ENCODE data around the gene SLC10A3.

Gene SLC10A3

DNA sequence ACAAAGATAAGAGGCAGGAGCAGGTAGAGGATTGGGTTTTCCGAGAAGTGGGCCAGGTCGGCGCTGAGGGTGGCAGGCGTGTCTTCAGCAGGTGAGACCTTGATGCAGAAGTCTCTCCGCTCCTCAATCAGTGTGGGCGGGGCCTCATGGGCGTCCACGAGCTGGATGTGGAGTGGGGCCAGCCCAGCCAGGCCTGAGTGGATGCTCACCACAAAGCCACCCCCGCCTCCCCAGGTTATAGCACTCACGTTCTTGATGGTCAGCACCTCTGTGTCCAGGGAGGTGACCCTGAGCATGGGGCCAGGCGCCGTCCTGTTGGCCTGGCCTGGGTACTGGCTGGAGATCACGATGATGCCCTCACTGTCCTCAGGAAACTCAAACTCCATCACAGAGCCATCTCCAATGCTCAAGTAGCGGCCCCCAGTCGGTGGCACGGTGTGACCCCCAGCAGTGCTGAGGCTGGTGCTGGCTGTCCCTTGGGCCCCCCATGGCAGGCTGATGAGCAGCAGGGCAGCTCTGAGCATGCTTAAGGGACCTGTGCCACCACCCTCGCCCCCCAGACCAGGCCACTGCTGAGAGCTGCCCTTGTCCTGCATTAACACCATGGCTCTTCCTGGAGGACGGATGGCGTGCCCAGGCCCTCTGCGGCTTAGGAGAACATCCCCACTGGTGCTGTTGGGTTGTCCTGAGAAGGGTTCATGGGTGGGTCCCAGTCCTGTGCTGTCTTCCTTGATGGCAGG is 1.9 kb downstream of the SLC10A3 start:
- Histone ChIP-seq H3K4me3 (ENCODE audit: low read length) (no peak overlapping the region), H3K9me3 (ENCODE audit: insufficient read depth, low read depth, low read length) (no peaks in the 10 kb centered on the region), H3K4me1 (ENCODE audit: insufficient read depth, low read length) (no peaks in the 10 kb centered on the region), H3K27me3 (ENCODE audit: insufficient read depth, low read length) (peaks cover 7% of the 10 kb centered on the region; the same call in 1 of the 2 replicates), H3K36me3 (ENCODE audit: insufficient read depth, low read depth, low read length) (no peaks in the 10 kb centered on the region), H3K27ac (ENCODE audit: low read length) (no peak overlapping the region), H3K9ac (ENCODE audit: low read depth, low read length) (no peak overlapping the region)

DNA sequence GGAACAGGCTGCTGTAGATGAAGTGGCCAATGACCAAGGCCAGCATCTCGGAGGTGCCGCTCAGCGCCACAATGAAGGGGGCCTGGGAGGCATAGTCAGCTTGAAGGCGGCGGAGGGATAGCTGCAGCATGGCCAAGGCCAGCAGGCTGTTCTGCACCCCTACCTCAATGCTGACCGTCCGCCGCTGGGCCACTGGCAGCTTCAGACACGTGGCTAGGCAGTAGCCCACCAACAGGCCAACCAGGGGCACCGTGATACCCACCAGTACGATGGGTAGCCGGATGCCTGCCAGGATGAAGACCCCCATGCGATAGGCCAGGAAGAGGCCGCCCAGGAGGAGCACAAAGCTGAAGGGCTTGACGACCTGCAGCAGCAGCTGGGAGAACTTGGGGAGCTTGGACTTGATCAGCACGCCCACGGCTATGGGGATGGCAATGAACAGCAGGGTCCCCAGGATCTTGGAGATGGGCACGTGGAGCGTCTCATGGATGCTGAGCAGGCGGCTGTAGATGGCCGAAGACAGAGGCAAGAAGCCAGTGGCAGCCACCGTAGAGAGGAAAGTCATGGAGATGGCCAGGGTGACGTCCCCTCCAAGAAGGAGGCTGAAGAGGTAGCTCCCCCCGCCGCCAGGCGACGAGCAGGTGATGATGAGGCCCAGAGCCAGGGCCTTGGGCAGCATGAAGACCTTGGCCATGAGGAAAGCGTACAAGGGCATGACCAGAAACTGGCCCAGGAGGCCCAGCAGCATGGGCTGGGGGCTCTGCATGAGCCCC is 2.7 kb downstream of the SLC10A3 start:
- Histone ChIP-seq H3K9me3 (ENCODE audit: insufficient read depth, low read depth, low read length) (no peaks in the 10 kb centered on the region), H3K36me3 (ENCODE audit: insufficient read depth, low read depth, low read length) (no peaks in the 10 kb centered on the region), H3K4me3 (ENCODE audit: low read length) (no peak overlapping the region), H3K27ac (ENCODE audit: low read length) (no peak overlapping the region), H3K27me3 (ENCODE audit: insufficient read depth, low read length) (peaks cover 7% of the 10 kb centered on the region; the same call in 1 of the 2 replicates), H3K9ac (ENCODE audit: low read depth, low read length) (no peak overlapping the region), H3K4me1 (ENCODE audit: insufficient read depth, low read length) (no peaks in the 10 kb centered on the region)

DNA sequence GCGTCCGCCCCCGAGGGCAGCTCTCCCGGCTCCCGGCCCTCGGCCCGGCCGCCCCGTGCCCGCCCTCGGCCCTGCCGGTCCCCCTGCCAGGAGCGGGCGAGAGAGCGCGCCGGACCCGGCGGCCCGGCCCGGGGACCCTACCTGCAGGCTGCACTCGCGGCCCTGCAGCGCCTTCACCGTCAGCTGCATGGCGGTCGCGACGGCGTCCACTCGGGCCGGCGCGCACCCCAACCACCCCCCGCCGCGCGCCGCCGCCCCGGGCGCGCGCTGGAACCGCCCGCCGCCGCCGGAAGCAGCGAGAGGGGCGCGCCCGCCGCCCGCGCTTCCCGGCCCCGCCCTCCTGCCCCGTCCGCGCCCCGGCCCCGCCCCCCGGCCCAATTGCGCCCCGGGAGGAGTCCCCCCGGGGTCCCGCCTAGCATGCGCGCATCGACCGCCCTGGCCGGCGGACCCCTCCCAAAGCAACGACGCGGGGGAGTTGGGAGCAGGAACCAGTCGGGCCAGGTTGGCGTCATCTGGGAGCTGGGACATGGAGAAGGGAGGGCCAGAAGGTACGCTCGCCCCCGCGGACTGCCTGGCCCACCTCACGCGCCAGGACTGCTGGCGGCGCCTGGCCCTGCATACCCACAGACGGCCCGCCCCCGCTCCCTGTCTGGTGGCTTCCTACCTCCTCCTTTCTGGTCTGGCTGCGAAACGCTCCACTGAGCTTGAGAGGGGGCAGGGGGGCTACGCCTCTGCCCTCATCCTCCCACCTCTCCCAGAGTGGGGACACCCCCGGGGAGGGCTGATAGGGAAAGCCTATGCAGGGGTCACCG is 3.8 kb downstream of the SLC10A3 start, which contains the start of gene UBL4A:
TSS of gene UBL4A (minus strand) at position 220 of the 812 bp plus-strand sequence. CDS start at position 189, 31 bp downstream.
- H3K9ac ChIP-seq (ENCODE audit: low read depth, low read length): peak within 1 kb of the TSS; percentile 45; the same call in 1 of the 2 replicates
- no peak within 1 kb of the TSS for H3K27ac ChIP-seq (ENCODE audit: low read length)
- H3K27me3 ChIP-seq (ENCODE audit: insufficient read depth, low read length): peaks cover 7% of the 10 kb centered on the region; the same call in 1 of the 2 replicates
- no peaks in the 10 kb centered on the region for H3K36me3 ChIP-seq (ENCODE audit: insufficient read depth, low read depth, low read length)
- H3K4me3 ChIP-seq (ENCODE audit: low read length): peak within 1 kb of the TSS; percentile 62
- no peaks in the 10 kb centered on the region for H3K4me1 ChIP-seq (ENCODE audit: insufficient read depth, low read length)
- H3K9me3 ChIP-seq (ENCODE audit: insufficient read depth, low read depth, low read length): no peaks in the 10 kb centered on the region

DNA sequence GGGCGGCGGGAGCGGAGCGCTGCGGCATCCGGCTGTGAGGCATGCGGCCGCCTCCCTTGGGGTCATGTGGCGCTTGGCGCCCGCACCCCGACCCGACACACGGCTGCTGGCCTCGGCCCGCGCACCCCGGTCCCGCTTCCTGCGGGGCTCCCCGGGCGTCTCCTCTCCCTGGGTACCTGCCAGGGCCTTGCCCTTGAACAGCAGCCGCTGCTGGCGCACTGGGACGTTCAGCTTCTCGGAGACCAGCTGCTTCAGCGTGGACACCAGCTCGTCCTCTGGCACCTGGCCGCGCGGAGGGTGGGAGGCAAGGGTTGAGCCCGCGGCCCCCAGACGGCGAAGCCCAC is 4.4 kb downstream of the SLC10A3 start:
- Histone ChIP-seq H3K4me3 (ENCODE audit: low read length) (peak overlapping the region; percentile 62), H3K36me3 (ENCODE audit: insufficient read depth, low read depth, low read length) (no peaks in the 10 kb centered on the region), H3K27me3 (ENCODE audit: insufficient read depth, low read length) (peaks cover 7% of the 10 kb centered on the region; the same call in 1 of the 2 replicates), H3K9me3 (ENCODE audit: insufficient read depth, low read depth, low read length) (no peaks in the 10 kb centered on the region), H3K9ac (ENCODE audit: low read depth, low read length) (peak overlapping the region; percentile 45; the same call in 1 of the 2 replicates), H3K4me1 (ENCODE audit: insufficient read depth, low read length) (no peaks in the 10 kb centered on the region), H3K27ac (ENCODE audit: low read length) (no peak overlapping the region)

DNA sequence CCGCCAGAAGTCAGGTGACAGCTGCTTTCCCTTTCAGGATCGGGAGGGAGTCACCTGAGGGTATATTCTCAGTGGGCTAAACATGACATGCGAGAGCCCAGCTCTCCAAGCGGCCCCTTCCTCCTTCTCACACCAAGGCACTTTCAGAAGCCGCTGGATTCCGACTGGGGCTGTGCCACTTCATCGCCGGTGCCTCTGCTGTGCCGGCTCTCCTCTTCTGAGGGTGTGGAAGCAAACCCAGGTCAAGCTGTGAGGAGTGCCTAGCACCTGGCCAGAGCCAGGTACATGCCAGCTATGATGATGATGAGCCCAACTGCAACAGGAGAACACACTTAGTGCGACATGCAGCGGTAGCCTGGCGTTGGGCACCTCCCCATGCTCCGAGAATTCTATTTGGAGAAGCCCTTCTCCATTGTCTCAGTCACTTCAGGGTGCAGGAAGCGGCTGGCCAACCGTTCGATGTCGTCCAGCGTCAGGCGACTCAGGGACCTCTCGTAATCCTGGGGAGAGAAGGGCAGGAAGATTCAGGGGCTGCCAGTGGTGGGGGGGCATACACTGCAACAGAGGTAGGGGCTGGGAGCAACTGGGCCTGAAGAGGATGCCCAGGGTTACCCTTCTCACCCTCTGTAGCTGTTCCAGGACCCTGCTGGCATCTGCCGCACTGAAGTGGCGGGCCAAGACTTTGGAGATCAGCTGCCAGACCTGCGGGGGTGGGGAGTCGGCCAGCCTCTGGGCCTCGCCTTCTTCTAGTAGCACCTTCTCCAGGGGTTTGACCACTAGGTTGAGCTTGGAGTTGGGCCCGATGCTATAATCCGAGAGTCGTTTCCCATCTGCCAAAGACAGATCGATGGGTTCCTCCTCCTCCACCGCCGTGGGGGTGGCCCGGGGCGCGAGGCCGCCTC is 5.0 kb downstream of the SLC10A3 start:
- H3K36me3 ChIP-seq (ENCODE audit: insufficient read depth, low read depth, low read length): no peaks in the 10 kb centered on the region
- no peak overlapping the region for H3K27ac ChIP-seq (ENCODE audit: low read length)
- H3K9me3 ChIP-seq (ENCODE audit: insufficient read depth, low read depth, low read length): no peaks in the 10 kb centered on the region
- peaks cover 7% of the 10 kb centered on the region; the same call in 1 of the 2 replicates for H3K27me3 ChIP-seq (ENCODE audit: insufficient read depth, low read length)
- H3K4me1 ChIP-seq (ENCODE audit: insufficient read depth, low read length): no peaks in the 10 kb centered on the region
- peak overlapping the region; percentile 62 for H3K4me3 ChIP-seq (ENCODE audit: low read length)
- H3K9ac ChIP-seq (ENCODE audit: low read depth, low read length): peak overlapping the region; percentile 45; the same call in 1 of the 2 replicates

DNA sequence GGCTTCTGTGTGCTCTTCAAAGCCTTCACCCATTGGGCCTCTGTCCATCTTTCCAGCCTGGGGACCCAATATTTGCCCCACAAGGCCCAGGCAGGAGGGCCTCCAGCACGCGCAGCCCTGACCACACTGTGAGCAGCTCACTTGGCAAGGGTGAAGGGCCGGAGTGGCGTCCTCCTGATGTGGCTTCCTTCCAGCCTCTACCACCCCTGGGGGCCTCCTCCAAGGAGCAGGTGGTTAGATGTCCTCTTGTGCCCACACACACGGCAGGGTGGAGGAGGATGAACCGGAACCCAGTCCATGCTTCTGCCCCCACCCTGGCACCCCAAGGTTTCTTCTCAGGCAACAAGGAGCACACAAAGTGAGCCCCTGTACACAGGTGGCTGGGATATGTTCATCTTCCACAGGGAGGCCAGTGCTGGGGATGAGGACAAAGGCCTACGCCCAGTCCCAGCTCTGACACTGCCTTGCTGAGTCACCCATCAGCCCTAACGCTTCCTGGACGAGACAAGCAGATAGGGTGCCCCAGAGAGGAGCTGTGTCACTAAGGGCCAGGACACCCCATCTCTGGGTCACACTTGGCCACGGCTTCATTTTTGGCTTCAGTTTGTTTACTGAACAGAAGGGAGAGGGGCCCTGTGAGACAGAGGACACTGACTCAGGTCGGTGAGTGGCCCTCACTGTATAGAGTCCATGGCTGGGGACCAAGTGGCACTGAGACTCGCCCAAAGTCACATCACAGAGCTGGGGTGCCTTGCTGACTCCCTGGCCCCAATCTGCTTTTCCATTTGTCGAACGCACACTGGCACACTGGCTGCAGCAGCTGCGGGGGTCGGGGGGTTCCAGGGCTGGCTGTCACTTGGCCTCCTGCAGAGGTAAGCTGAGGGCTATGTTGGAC is 5.9 kb downstream of the SLC10A3 start:
- H3K27ac ChIP-seq (ENCODE audit: low read length): no peak overlapping the region
- no peak overlapping the region for H3K4me3 ChIP-seq (ENCODE audit: low read length)
- no peak overlapping the region for H3K9ac ChIP-seq (ENCODE audit: low read depth, low read length)
- H3K4me1 ChIP-seq (ENCODE audit: insufficient read depth, low read length): no peaks in the 10 kb centered on the region
- no peaks in the 10 kb centered on the region for H3K9me3 ChIP-seq (ENCODE audit: insufficient read depth, low read depth, low read length)
- H3K27me3 ChIP-seq (ENCODE audit: insufficient read depth, low read length): peaks cover 3% of the 10 kb centered on the region; the same call in 1 of the 2 replicates
- no peaks in the 10 kb centered on the region for H3K36me3 ChIP-seq (ENCODE audit: insufficient read depth, low read depth, low read length)

DNA sequence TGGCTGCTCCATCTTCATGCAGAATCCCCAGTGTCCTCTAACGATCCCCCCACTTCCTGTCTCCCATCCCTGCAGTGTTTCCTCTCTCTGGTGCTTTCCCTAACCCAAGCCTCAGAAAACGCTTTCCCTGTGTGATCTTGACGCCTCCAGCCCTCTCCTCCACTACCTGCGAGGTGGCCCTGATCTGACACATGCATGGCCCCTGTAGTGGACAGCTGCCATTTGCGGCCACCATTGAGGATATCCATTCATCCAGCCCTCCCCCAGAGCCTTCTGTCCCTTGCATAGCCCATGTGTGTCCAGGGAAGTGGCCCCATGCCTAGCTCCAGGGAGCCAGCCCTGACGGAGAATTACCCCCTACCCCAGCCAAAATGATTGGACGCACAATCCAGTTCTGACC is 7.1 kb downstream of the SLC10A3 start:
- Histone ChIP-seq H3K4me3 (ENCODE audit: low read length) (no peak overlapping the region), H3K9me3 (ENCODE audit: insufficient read depth, low read depth, low read length) (no peaks in the 10 kb centered on the region), H3K9ac (ENCODE audit: low read depth, low read length) (no peak overlapping the region), H3K27ac (ENCODE audit: low read length) (no peak overlapping the region), H3K4me1 (ENCODE audit: insufficient read depth, low read length) (no peaks in the 10 kb centered on the region), H3K27me3 (ENCODE audit: insufficient read depth, low read length) (no peaks in the 10 kb centered on the region; the same call in 1 of the 2 replicates), H3K36me3 (ENCODE audit: insufficient read depth, low read depth, low read length) (no peaks in the 10 kb centered on the region)

DNA sequence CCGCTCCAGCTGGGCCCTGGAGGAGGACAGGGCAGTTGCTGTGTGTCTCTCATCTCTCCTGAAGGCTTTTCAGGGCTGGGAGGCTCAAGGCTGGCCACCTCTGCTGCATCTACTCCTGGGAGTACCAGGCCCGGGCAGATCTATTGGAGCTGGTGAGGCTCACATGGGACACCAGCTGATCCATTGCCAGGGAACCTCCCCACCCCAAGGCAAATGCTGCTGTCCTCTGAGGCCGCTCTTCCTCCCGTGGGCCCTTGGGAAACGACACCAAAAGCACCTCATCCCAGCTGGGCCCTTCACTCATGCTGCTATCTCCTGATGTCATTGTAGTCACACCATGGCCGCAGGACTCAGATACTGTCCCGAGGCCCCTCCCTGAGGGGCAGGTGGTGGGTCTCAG is 7.6 kb downstream of the SLC10A3 start:
- no peaks in the 10 kb centered on the region for H3K36me3 ChIP-seq (ENCODE audit: insufficient read depth, low read depth, low read length)
- H3K27me3 ChIP-seq (ENCODE audit: insufficient read depth, low read length): no peaks in the 10 kb centered on the region; the same call in 1 of the 2 replicates
- H3K9me3 ChIP-seq (ENCODE audit: insufficient read depth, low read depth, low read length): no peaks in the 10 kb centered on the region
- H3K4me1 ChIP-seq (ENCODE audit: insufficient read depth, low read length): no peaks in the 10 kb centered on the region
- H3K27ac ChIP-seq (ENCODE audit: low read length): no peak overlapping the region
- no peak overlapping the region for H3K9ac ChIP-seq (ENCODE audit: low read depth, low read length)
- no peak overlapping the region for H3K4me3 ChIP-seq (ENCODE audit: low read length)

DNA sequence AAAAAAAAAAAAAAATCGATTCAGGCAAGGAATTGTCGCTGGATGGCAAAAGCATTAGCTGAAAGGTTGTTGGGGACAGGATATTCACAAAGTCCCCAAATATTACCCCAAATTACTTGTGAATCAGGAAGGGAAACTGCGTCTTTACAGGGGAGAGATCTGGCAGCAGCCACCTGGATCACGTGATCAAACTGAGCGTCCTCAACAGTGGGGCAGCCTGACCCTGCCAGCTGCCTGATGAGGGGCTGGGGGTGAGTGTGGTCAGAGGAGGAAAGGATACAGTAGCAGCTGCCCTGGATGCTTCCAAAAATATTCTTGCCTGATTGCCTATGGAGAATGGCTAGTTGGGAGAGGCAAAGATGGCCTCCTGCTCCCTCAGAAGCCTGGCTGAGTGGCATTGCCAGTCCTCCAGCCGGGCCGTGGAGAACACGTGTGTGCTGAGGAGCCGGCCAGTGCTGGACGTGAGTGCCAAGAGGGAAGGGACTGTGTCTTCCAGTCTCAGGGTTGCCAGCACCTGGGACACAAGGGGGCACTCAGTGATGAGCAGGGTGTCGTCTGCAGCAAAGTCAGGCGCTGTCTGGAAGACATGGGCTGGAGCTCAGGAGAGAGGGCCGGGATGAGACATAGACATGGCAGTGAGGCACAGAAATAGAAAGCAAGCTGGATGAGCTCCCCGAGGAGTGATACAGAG is 8.4 kb downstream of the SLC10A3 start:
- H3K9ac ChIP-seq (ENCODE audit: low read depth, low read length): no peak overlapping the region
- no peaks in the 10 kb centered on the region; the same call in 1 of the 2 replicates for H3K27me3 ChIP-seq (ENCODE audit: insufficient read depth, low read length)
- H3K36me3 ChIP-seq (ENCODE audit: insufficient read depth, low read depth, low read length): no peaks in the 10 kb centered on the region
- no peaks in the 10 kb centered on the region for H3K4me1 ChIP-seq (ENCODE audit: insufficient read depth, low read length)
- no peak overlapping the region for H3K4me3 ChIP-seq (ENCODE audit: low read length)
- no peaks in the 10 kb centered on the region for H3K9me3 ChIP-seq (ENCODE audit: insufficient read depth, low read depth, low read length)
- H3K27ac ChIP-seq (ENCODE audit: low read length): no peak overlapping the region

DNA sequence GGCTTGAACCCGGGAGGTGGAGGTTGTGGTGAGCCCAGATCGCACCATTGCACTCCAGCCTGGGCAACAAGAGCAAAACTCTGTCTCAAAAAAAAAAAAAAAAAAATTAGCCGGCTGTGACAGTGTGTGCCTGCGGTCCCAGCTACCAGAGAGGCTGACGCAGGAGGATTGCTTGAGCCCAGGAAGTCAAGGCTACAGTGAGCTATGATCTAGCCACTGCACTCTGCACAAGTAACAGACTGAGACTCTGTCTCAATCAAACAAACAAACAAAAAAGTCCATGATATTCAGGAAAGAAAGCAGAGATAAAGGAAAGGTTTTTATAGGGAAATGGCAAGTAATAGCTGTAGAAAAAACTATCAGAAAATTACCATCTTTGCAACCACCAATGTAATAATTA is 9.2 kb downstream of the SLC10A3 start:
- no peak overlapping the region for H3K4me3 ChIP-seq (ENCODE audit: low read length)
- no peaks in the 10 kb centered on the region; the same call in 1 of the 2 replicates for H3K27me3 ChIP-seq (ENCODE audit: insufficient read depth, low read length)
- H3K36me3 ChIP-seq (ENCODE audit: insufficient read depth, low read depth, low read length): no peaks in the 10 kb centered on the region
- H3K4me1 ChIP-seq (ENCODE audit: insufficient read depth, low read length): no peaks in the 10 kb centered on the region
- H3K9me3 ChIP-seq (ENCODE audit: insufficient read depth, low read depth, low read length): no peaks in the 10 kb centered on the region
- no peak overlapping the region for H3K27ac ChIP-seq (ENCODE audit: low read length)
- H3K9ac ChIP-seq (ENCODE audit: low read depth, low read length): no peak overlapping the region
